HepG2 (cell line): ENCODE data around the gene CPNE5. TPM values are rescaled to one million over a fixed set of nuclear protein-coding genes. Genes with fewer than 3 reads are reported as not detected.

Source experiments
- MAZ ChIP-seq, 2 experiments: sonication (generic) in 1 of 2; formaldehyde crosslinking in 1 of 2; IDR thresholded peaks; 2 replicates each; pipeline versions ENCODE4 v1.5.0 to v1.6.1; 2012 to 2020; ENCODE audit warnings: low read depth in 2 of 2, mild to moderate bottlenecking in 2 of 2, borderline replicate concordance in 1 of 2, improper control_type of control experiment in 1 of 2, low read length in 1 of 2, missing genetic modification reagents in 1 of 2, moderate library complexity in 1 of 2
- MEIS2 ChIP-seq: sonication (generic); formaldehyde crosslinking; IDR thresholded peaks from 2 replicates; pipeline ENCODE4 v1.9.0; 2021; ENCODE audit warnings: mild to moderate bottlenecking, missing genetic modification reagents
- RBFOX2 ChIP-seq: fragments of 200-400 bp; formaldehyde crosslinking; IDR thresholded peaks from 2 replicates; pipeline ENCODE4 v1.6.1; 2017; ENCODE audit warnings: low read depth, mild to moderate bottlenecking, low read length
- ZBTB7A ChIP-seq: sonication (generic); formaldehyde crosslinking; IDR thresholded peaks from 2 replicates; pipeline ENCODE4 v1.8.0; 2022; ENCODE audit warnings: mild to moderate bottlenecking, missing genetic modification reagents
- ZFP62 ChIP-seq: sonication (generic); formaldehyde crosslinking; IDR thresholded peaks from 2 replicates; pipeline ENCODE4 v1.4.0; 2020; ENCODE audit warnings: missing genetic modification reagents
- ZNF234 ChIP-seq: sonication (generic); formaldehyde crosslinking; conservative IDR thresholded peaks from 2 replicates; pipeline ENCODE4 v1.5.1; 2020; ENCODE audit warnings: mild to moderate bottlenecking, missing genetic modification reagents
- ZNF343 ChIP-seq: sonication (generic); formaldehyde crosslinking; IDR thresholded peaks from 2 replicates; pipeline ENCODE4 v1.4.0; 2020; ENCODE audit warnings: mild to moderate bottlenecking, missing genetic modification reagents
- ZNF556 ChIP-seq: sonication (generic); formaldehyde crosslinking; IDR thresholded peaks from 2 replicates; pipeline ENCODE4 v1.4.0; 2020; ENCODE audit warnings: mild to moderate bottlenecking, missing genetic modification reagents, borderline replicate concordance
- ZNF564 ChIP-seq: sonication (generic); formaldehyde crosslinking; IDR thresholded peaks from 2 replicates; pipeline ENCODE4 v1.8.1; 2023; ENCODE audit warnings: mild to moderate bottlenecking, missing genetic modification reagents
- ZNF766 ChIP-seq: sonication (generic); formaldehyde crosslinking; IDR thresholded peaks from 2 replicates; pipeline ENCODE4 v1.5.0; 2020; ENCODE audit warnings: missing genetic modification reagents, borderline replicate concordance
- ZSCAN25 ChIP-seq: sonication (generic); formaldehyde crosslinking; IDR thresholded peaks from 2 replicates; pipeline ENCODE4 v1.8.0; 2022; ENCODE audit warnings: mild to moderate bottlenecking, missing genetic modification reagents
- ZSCAN31 ChIP-seq: sonication (generic); formaldehyde crosslinking; IDR thresholded peaks from 2 replicates; pipeline ENCODE4 v1.5.0; 2020; ENCODE audit warnings: low read depth, mild to moderate bottlenecking, missing genetic modification reagents
- polyA plus RNA-seq, 8 experiments: library from polyadenylated mRNA; depleted of rRNA in 3 of 8; stranded (reverse) in 7 of 8; unstranded in 1 of 8; fragments of >200 nt; fragmentation: Illumina TruSeq in 4 of 8; extraction: Trizol in 4 of 8; gene quantifications; 2 replicates each; pipeline versions ENCODE4 v1.2.1 to v1.2.3, GENCODE V29; 2011 to 2016; ENCODE audit warnings: low read depth in 4 of 8, missing spikeins in 1 of 8, mixed read lengths in 1 of 8; ENCODE audit not compliant: insufficient read depth in 1 of 8
- total RNA-seq, 5 experiments: library from RNA; depleted of rRNA; stranded (reverse); fragments of >200 nt; fragmentation: Illumina TruSeq; extraction: Trizol; gene quantifications; 2 replicates each; pipeline ENCODE4 v1.2.3, GENCODE V29; 2016; ENCODE audit warnings: low read depth in 1 of 5
- TF ChIP-seq, protein P1 (sequence below): sonication (generic); formaldehyde crosslinking; IDR thresholded peaks from 2 replicates; pipeline ENCODE4 v1.5.0; 2020; ENCODE audit warnings: missing genetic modification reagents, mild to moderate bottlenecking, borderline replicate concordance
- TF ChIP-seq, protein P2 (sequence below): sonication (generic); formaldehyde crosslinking; IDR thresholded peaks from 2 replicates; pipeline ENCODE4 v1.5.0; 2020; ENCODE audit warnings: missing genetic modification reagents
- TF ChIP-seq, protein P3 (sequence below): sonication (generic); formaldehyde crosslinking; IDR thresholded peaks from 2 replicates; pipeline ENCODE4 v1.4.0; 2020; ENCODE audit warnings: missing genetic modification reagents, borderline replicate concordance
- TF ChIP-seq, protein P4 (sequence below): sonication (generic); formaldehyde crosslinking; IDR thresholded peaks from 2 replicates; pipeline ENCODE4 v1.8.0; 2022; ENCODE audit warnings: missing genetic modification reagents, mild to moderate bottlenecking, moderate library complexity, borderline replicate concordance
- TF ChIP-seq, protein P5 (sequence below): sonication (generic); formaldehyde crosslinking; IDR thresholded peaks from 2 replicates; pipeline ENCODE4 v1.4.0; 2020; ENCODE audit warnings: mild to moderate bottlenecking, low read depth, missing genetic modification reagents
- TF ChIP-seq, protein P6 (sequence below): sonication (generic); formaldehyde crosslinking; IDR thresholded peaks from 2 replicates; pipeline ENCODE4 v1.4.0; 2020; ENCODE audit warnings: missing genetic modification reagents, borderline replicate concordance

The CPNE5 gene
- total and polyA plus RNA-seq, 2 of the 13 experiments (the other 11 are each of a cell fraction or from before 2014, with no cell fraction given): 0.16 TPM; not detected in 1

DNA sequence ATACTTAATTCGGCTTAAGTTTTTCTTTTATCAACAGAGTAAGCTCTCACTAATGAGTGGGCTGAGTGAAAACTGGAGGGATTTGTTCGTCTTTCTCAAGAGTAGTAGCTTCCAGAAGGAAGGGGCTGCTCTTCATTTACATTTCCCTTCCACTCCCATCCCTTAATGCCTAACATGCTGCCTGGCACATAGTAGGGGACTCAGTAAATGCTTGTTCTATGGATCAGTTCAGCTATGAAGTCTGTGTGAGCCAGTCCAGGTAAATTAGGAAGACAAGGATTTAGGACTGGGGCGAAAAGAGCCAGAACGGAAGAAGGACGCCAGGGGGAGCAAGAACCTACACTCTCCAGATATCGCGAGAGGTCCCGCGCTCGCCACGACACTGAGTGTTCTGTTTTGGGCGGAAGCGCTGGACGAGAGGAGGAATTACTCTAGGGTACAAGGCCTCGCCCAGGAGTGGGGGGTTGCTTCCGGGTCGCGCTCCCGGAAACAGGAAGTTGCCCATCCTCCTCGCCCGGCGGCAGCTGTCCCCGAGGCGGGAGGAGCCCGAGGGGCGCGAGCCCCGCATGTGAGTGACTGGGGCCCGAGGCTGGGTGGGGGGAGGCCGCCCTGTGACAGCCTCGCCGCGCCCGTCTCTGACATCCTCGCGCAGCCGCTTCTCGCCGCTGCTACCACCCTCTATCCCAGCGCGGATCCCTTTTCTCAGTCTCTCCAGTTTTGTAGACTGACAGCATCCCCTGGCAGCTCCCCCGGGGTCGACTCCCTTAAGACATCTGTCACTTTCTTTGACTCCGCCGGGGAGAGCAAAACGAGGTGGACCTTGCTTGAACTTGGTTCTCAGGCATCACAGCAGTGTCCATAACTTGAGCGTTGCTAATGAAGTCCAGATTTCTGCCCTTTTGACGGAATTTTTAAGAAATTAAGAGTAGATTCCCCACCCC, 46.5 kb upstream of the CPNE5 start, which contains the start of gene C6orf89 (continued):
- TF ChIP-seq ZBTB7A (CRISPR knock-in tag): no peak; the same call in none of the 2 replicates
- TF ChIP-seq RBFOX2: peak; percentile 84
- TF ChIP-seq, protein P1, sequence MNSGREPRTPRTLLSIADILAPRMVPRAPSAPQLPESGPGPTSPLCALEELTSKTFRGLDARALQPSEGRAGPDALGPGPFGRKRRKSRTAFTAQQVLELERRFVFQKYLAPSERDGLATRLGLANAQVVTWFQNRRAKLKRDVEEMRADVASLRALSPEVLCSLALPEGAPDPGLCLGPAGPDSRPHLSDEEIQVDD (CRISPR knock-in tag): peak; percentile 65; the same call in 1 of the 2 replicates
- TF ChIP-seq, protein P2, sequence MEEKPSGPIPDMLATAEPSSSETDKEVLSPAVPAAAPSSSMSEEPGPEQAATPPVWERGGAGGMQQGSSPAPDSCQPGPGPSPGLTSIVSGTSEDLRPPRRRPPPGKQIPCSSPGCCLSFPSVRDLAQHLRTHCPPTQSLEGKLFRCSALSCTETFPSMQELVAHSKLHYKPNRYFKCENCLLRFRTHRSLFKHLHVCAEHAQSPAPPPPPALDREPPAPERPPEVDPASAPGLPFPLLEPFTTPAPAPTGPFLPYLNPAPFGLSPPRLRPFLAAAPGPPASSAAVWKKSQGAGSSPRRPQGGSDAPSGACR (CRISPR knock-in tag): peak; percentile 84
- peak; percentile 48; the same call in 1 of the 2 replicates for TF ChIP-seq ZNF564
- TF ChIP-seq ZSCAN25 (CRISPR knock-in tag): peak; percentile 66; the same call in 1 of the 2 replicates
- TF ChIP-seq ZSCAN31 (CRISPR knock-in tag): peak; percentile 90
- TF ChIP-seq, protein P3, sequence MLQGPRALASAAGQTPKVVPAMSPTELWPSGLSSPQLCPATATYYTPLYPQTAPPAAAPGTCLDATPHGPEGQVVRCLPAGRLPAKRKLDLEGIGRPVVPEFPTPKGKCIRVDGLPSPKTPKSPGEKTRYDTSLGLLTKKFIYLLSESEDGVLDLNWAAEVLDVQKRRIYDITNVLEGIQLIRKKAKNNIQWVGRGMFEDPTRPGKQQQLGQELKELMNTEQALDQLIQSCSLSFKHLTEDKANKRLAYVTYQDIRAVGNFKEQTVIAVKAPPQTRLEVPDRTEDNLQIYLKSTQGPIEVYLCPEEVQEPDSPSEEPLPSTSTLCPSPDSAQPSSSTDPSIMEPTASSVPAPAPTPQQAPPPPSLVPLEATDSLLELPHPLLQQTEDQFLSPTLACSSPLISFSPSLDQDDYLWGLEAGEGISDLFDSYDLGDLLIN (CRISPR knock-in tag): 0 out of 2 replicates have a peak, but pooled peaks have one; percentile 42
- peak; percentile 91 for TF ChIP-seq ZNF343 (CRISPR knock-in tag)
- TF ChIP-seq MEIS2 (CRISPR knock-in tag): peak; percentile 84
- TF ChIP-seq ZNF234 (CRISPR knock-in tag): no peak; the same call in 1 of the 2 replicates
- no peak for TF ChIP-seq ZFP62 (CRISPR knock-in tag)
- TF ChIP-seq ZNF766 (CRISPR knock-in tag): peak; percentile 70; the same call in 1 of the 2 replicates
- TF ChIP-seq, protein P4, sequence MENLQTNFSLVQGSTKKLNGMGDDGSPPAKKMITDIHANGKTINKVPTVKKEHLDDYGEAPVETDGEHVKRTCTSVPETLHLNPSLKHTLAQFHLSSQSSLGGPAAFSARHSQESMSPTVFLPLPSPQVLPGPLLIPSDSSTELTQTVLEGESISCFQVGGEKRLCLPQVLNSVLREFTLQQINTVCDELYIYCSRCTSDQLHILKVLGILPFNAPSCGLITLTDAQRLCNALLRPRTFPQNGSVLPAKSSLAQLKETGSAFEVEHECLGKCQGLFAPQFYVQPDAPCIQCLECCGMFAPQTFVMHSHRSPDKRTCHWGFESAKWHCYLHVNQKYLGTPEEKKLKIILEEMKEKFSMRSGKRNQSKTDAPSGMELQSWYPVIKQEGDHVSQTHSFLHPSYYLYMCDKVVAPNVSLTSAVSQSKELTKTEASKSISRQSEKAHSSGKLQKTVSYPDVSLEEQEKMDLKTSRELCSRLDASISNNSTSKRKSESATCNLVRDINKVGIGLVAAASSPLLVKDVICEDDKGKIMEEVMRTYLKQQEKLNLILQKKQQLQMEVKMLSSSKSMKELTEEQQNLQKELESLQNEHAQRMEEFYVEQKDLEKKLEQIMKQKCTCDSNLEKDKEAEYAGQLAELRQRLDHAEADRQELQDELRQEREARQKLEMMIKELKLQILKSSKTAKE (CRISPR knock-in tag): no peak; the same call in 1 of the 2 replicates
- TF ChIP-seq, protein P5, sequence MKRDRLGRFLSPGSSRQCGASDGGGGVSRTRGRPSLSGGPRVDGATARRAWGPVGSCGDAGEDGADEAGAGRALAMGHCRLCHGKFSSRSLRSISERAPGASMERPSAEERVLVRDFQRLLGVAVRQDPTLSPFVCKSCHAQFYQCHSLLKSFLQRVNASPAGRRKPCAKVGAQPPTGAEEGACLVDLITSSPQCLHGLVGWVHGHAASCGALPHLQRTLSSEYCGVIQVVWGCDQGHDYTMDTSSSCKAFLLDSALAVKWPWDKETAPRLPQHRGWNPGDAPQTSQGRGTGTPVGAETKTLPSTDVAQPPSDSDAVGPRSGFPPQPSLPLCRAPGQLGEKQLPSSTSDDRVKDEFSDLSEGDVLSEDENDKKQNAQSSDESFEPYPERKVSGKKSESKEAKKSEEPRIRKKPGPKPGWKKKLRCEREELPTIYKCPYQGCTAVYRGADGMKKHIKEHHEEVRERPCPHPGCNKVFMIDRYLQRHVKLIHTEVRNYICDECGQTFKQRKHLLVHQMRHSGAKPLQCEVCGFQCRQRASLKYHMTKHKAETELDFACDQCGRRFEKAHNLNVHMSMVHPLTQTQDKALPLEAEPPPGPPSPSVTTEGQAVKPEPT (CRISPR knock-in tag): peak; percentile 90; the same call in 1 of the 2 replicates
- TF ChIP-seq, protein P6, sequence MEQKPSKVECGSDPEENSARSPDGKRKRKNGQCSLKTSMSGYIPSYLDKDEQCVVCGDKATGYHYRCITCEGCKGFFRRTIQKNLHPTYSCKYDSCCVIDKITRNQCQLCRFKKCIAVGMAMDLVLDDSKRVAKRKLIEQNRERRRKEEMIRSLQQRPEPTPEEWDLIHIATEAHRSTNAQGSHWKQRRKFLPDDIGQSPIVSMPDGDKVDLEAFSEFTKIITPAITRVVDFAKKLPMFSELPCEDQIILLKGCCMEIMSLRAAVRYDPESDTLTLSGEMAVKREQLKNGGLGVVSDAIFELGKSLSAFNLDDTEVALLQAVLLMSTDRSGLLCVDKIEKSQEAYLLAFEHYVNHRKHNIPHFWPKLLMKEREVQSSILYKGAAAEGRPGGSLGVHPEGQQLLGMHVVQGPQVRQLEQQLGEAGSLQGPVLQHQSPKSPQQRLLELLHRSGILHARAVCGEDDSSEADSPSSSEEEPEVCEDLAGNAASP (CRISPR knock-in tag): peak; percentile 88
- peak; percentile 97 for TF ChIP-seq ZNF556
- TF ChIP-seq MAZ (IDR thresholded peaks at IDR 0.05; ENCODE audit: borderline replicate concordance, low read depth, low read length): peak; percentile 97
- peak; percentile 99 for TF ChIP-seq MAZ (CRISPR knock-in tag; IDR thresholded peaks at IDR 0.05; ENCODE audit: low read depth)
